Adrenal gland (tissue), 5 donors: Measurements from ENCODE around the gene C5orf34.

ENCODE experiments used
- CTCF ChIP-seq, 6 experiments: fragments of 450-650 bp in 4 of 6; fragments of 200-600 bp in 2 of 6; sonication (generic) in 1 of 6; IDR thresholded peaks; 1 replicate in 5 of 6; 2 replicates in 1 of 6; pipeline versions ENCODE4 v1.5.1 to v1.8.0; 2016 to 2021; ENCODE audit warnings: antibody characterized with exemption in 6 of 6, mild to moderate bottlenecking in 2 of 6, moderate library complexity in 1 of 6
- POLR2A ChIP-seq, 2 donors: fragments of 450-650 bp; IDR thresholded peaks; one replicate each; pipeline ENCODE4 v1.6.1; 2017; ENCODE audit warnings: antibody characterized with exemption in 2 of 2, mild to moderate bottlenecking in 2 of 2, moderate library complexity in 1 of 2
- donor health status: DM: no; HTN: no; CAD: no.

GRCh38 chr5:43547532-43547931 is 32.6 kb upstream of the C5orf34 start:
- TF ChIP-seq CTCF (IDR thresholded peaks at IDR 0.05), result no peak
- no peak for TF ChIP-seq POLR2A (IDR thresholded peaks at IDR 0.05)
